Fibroblast of skin of back (primary cell): ENCODE results near the gene ZDHHC7.

Experiments used
- DNase-seq: peaks from one replicate; pipeline ENCODE4 v3.0.0-alpha.2; 2013

ZDHHC7 gene

GRCh38 chr16:85018529-85019236 lies 7.3 kb upstream of the ZDHHC7 start:
- no peak for DNase-seq

GRCh38 chr16:85017633-85018032 lies 6.3 kb upstream of the ZDHHC7 start:
- DNase-seq: no peak

- DNase-seq: peak; percentile 29
Observed at GRCh38 chr16:85017151-85017550, 5.8 kb upstream of the ZDHHC7 start.

- no peak for DNase-seq
Observed at GRCh38 chr16:85015481-85016187, 4.3 kb upstream of the ZDHHC7 start.

GRCh38 chr16:85014311-85014710 lies 3.0 kb upstream of the ZDHHC7 start:
- DNase-seq: no peak

- DNase-seq: no peak
Observed at GRCh38 chr16:85011846-85012284, 530 bp upstream of the ZDHHC7 start.

GRCh38 chr16:85010446-85010930 lies 847 bp downstream of the ZDHHC7 start:
- no peak for DNase-seq

GRCh38 chr16:85008271-85008670 lies 3.1 kb downstream of the ZDHHC7 start:
- DNase-seq: no peak

- no peak for DNase-seq
Observed at GRCh38 chr16:85007496-85008214, 3.7 kb downstream of the ZDHHC7 start.

GRCh38 chr16:85006639-85007038 lies 4.7 kb downstream of the ZDHHC7 start:
- DNase-seq: no peak

GRCh38 chr16:85005285-85006069 lies 5.9 kb downstream of the ZDHHC7 start:
- peak; percentile 61 for DNase-seq

- peak; percentile 97 for DNase-seq
Observed at GRCh38 chr16:85004587-85005205, 6.6 kb downstream of the ZDHHC7 start.

GRCh38 chr16:85003725-85004586 lies 7.4 kb downstream of the ZDHHC7 start:
- no peak for DNase-seq

GRCh38 chr16:85003076-85003475 lies 8.3 kb downstream of the ZDHHC7 start:
- DNase-seq: no peak

GRCh38 chr16:85002608-85003007 lies 8.7 kb downstream of the ZDHHC7 start:
- DNase-seq: no peak

GRCh38 chr16:85002099-85002541 lies 9.2 kb downstream of the ZDHHC7 start:
- DNase-seq: peak; percentile 59

GRCh38 chr16:84999857-85000480 lies 11.4 kb downstream of the ZDHHC7 start:
- DNase-seq: no peak

- no peak for DNase-seq
Observed at GRCh38 chr16:84999200-84999599, 12.1 kb downstream of the ZDHHC7 start.

GRCh38 chr16:84996365-84996764 lies 15.0 kb downstream of the ZDHHC7 start:
- no peak for DNase-seq

GRCh38 chr16:84995663-84996062 lies 15.7 kb downstream of the ZDHHC7 start:
- no peak for DNase-seq
